Measurements from ENCODE around the gene GSG1L. TPM values are rescaled to one million over a fixed set of nuclear protein-coding genes. Genes with fewer than 3 reads are reported as not detected.

GSG1L gene
- total and polyA plus RNA-seq, 12 donors = 0.68 to 14.6 (median 3.4) TPM; not detected in 5

GRCh38 chr16:27813591-27813990 lies 249.9 kb downstream of the GSG1L start:
- intact Hi-C loops (cut with DNase I) = no loop called here
- Histone ChIP-seq H3K4me3 (no peak overlapping the region), H3K9me3 (peaks cover 0 to 7% (median 0%) of the 10 kb centered on the region in 11 donors), H3K4me1 (no peaks in the 10 kb centered on the region), H3K36me3 (no peaks in the 10 kb centered on the region), H3K27ac (no peak overlapping the region), H3K27me3 (peaks cover 0 to 28% (median 0%) of the 10 kb centered on the region in 7 donors)
- 87 to 90% methylated on average over 9 of the region's 9 CpGs for WGBS, 2 donors
- no peak for ATAC-seq
- DNase-seq = no peak
- TF ChIP-seq CTCF (IDR thresholded peaks at IDR 0.05) = no peak

- no peaks in the 10 kb centered on the region for H3K36me3 ChIP-seq
- 81 to 84% methylated on average over 3 of the region's 3 CpGs for WGBS, 2 donors
- ATAC-seq (no peak), DNase-seq (no peak)
- H3K9me3 ChIP-seq = peaks cover 0 to 7% (median 0%) of the 10 kb centered on the region in 11 donors
- no peak overlapping the region for H3K27ac ChIP-seq
- H3K27me3 ChIP-seq = peaks cover 0 to 15% (median 0%) of the 10 kb centered on the region in 7 donors
- TF ChIP-seq CTCF (IDR thresholded peaks at IDR 0.05) = no peak
- H3K4me1 ChIP-seq = no peaks in the 10 kb centered on the region
- no peak overlapping the region for H3K4me3 ChIP-seq
- intact Hi-C loops (cut with DNase I) = no loop called here
These were observed 251.6 kb downstream of the GSG1L start for GRCh38 chr16:27811881-27812280.

GRCh38 chr16:27806986-27807385 lies 256.5 kb downstream of the GSG1L start:
- peaks cover 0 to 7% (median 0%) of the 10 kb centered on the region in 11 donors for H3K9me3 ChIP-seq
- intact Hi-C loops (cut with DNase I) = no loop called here
- H3K27me3 ChIP-seq = peaks cover 0 to 33% (median 5%) of the 10 kb centered on the region in 7 donors
- H3K36me3 ChIP-seq = no peaks in the 10 kb centered on the region
- no peak overlapping the region for H3K27ac ChIP-seq
- no peak overlapping the region for H3K4me3 ChIP-seq
- no peaks in the 10 kb centered on the region for H3K4me1 ChIP-seq
- 59 to 61% methylated on average over 5 of the region's 5 CpGs for WGBS, 2 donors
- DNase-seq = no peak
- no peak for ATAC-seq
- TF ChIP-seq CTCF (IDR thresholded peaks at IDR 0.05) = no peak

- H3K36me3 ChIP-seq = no peaks in the 10 kb centered on the region
- no peak for TF ChIP-seq CTCF (IDR thresholded peaks at IDR 0.05)
These were observed 257.1 kb downstream of the GSG1L start for GRCh38 chr16:27806388-27806787.

More at GRCh38 chr16:27806388-27806787, 257.1 kb downstream of the GSG1L start:
- Histone ChIP-seq H3K27me3 (peaks cover 0 to 33% (median 5%) of the 10 kb centered on the region in 7 donors), H3K27ac (no peak overlapping the region), H3K4me1 (no peaks in the 10 kb centered on the region), H3K4me3 (no peak overlapping the region), H3K9me3 (peaks cover 0 to 7% (median 0%) of the 10 kb centered on the region in 11 donors)
- ATAC-seq (no peak), DNase-seq (no peak)
- intact Hi-C loops (cut with DNase I) = no loop called here
